ENCODE results near the gene B3GALNT2.
A peak's percentile ranks its signal among the peaks of the same experiment; 100 is the strongest.
"Not testable (repeated sequence)": the region's sequence is repeated elsewhere in the genome, so short reads cannot be mapped to it uniquely, and the experiment has no call there.

B3GALNT2 gene

GRCh38 chr1:235504122-235504493, at the start of gene B3GALNT2:
B3GALNT2 (minus strand) TSS chr1:235504452; CDS start chr1:235504252, 200 bp downstream.
- no peak for DNase-seq (ENCODE audit: low read depth in 2 of 2)

- DNase-seq (ENCODE audit: low read depth in 2 of 2), result no peak
Observed at GRCh38 chr1:235553112-235553551, 48.9 kb upstream of the B3GALNT2 start.

- DNase-seq (ENCODE audit: low read depth in 2 of 2), result no peak
Observed at GRCh38 chr1:235552146-235552716, 48.0 kb upstream of the B3GALNT2 start.

- no peak for DNase-seq (ENCODE audit: low read depth in 2 of 2)
Observed at GRCh38 chr1:235549351-235550139, 45.3 kb upstream of the B3GALNT2 start.

- not testable (repeated sequence) for DNase-seq (ENCODE audit: low read depth in 2 of 2)
Observed at GRCh38 chr1:235546369-235547155, 42.3 kb upstream of the B3GALNT2 start.

- no peak for DNase-seq (ENCODE audit: low read depth in 2 of 2)
Observed at GRCh38 chr1:235545292-235545930, 41.2 kb upstream of the B3GALNT2 start.

- DNase-seq (ENCODE audit: low read depth in 2 of 2), result not testable (repeated sequence)
Observed at GRCh38 chr1:235542845-235543244, 38.6 kb upstream of the B3GALNT2 start.

GRCh38 chr1:235533476-235534168, 29.4 kb upstream of the B3GALNT2 start:
- no peak for DNase-seq (ENCODE audit: low read depth in 2 of 2)

- peak; percentile 11 to 15 for DNase-seq (ENCODE audit: low read depth in 2 of 2)
Observed at GRCh38 chr1:235532360-235532759, 28.1 kb upstream of the B3GALNT2 start.

GRCh38 chr1:235527196-235527814, 23.1 kb upstream of the B3GALNT2 start:
- DNase-seq (ENCODE audit: low read depth in 2 of 2), result no peak

- DNase-seq (ENCODE audit: low read depth in 2 of 2), result no peak
Observed at GRCh38 chr1:235525314-235525713, 21.1 kb upstream of the B3GALNT2 start.

- DNase-seq (ENCODE audit: low read depth in 2 of 2), result no peak
Observed at GRCh38 chr1:235516862-235517446, 12.7 kb upstream of the B3GALNT2 start.

- no peak for DNase-seq (ENCODE audit: low read depth in 2 of 2)
Observed at GRCh38 chr1:235515844-235516512, 11.7 kb upstream of the B3GALNT2 start.

- DNase-seq (ENCODE audit: low read depth in 2 of 2), result peak; percentile 53 to 57
Observed at GRCh38 chr1:235513495-235514366, 9.5 kb upstream of the B3GALNT2 start.

GRCh38 chr1:235511470-235512240, 7.4 kb upstream of the B3GALNT2 start:
- DNase-seq (ENCODE audit: low read depth in 2 of 2), result peak in 1 of 2 experiments; percentile 20

- DNase-seq (ENCODE audit: low read depth in 2 of 2), result no peak
Observed at GRCh38 chr1:235510823-235511222, 6.6 kb upstream of the B3GALNT2 start.

- DNase-seq (ENCODE audit: low read depth in 2 of 2), result no peak
Observed at GRCh38 chr1:235507623-235508022, 3.4 kb upstream of the B3GALNT2 start.
